Liver (tissue), 3 donors: ENCODE data around the gene ADM5.

Experiments used
- EGR1 ChIP-seq, 2 donors: IDR thresholded peaks; 2 replicates each; pipeline ENCODE4 v1.6.1; 2016 to 2018; ENCODE audit warnings: antibody characterized with exemption in 2 of 2, low read depth in 2 of 2
- GABPA ChIP-seq, 2 donors: IDR thresholded peaks in 1 of 2; conservative IDR thresholded peaks in 1 of 2; 2 replicates each; pipeline ENCODE4 v1.6.1; 2016; ENCODE audit warnings: antibody characterized with exemption in 2 of 2, mild to moderate bottlenecking in 1 of 2, moderate library complexity in 1 of 2
- HNF4G ChIP-seq: IDR thresholded peaks from 2 replicates; pipeline ENCODE4 v1.6.1; 2016; ENCODE audit warnings: antibody characterized with exemption
- JUND ChIP-seq, 2 donors: IDR thresholded peaks; 2 replicates each; pipeline ENCODE4 v1.6.1; 2016; ENCODE audit warnings: antibody characterized with exemption in 2 of 2
- NR2F2 ChIP-seq: IDR thresholded peaks from 2 replicates; pipeline ENCODE4 v1.6.1; 2016; ENCODE audit warnings: antibody characterized with exemption
- RAD21 ChIP-seq, 2 donors: IDR thresholded peaks; 2 replicates each; pipeline ENCODE4 v1.6.1; 2016; ENCODE audit warnings: antibody characterized with exemption in 2 of 2, mild to moderate bottlenecking in 2 of 2
- SP1 ChIP-seq: IDR thresholded peaks from 2 replicates; pipeline ENCODE4 v1.6.1; 2018; ENCODE audit warnings: antibody characterized with exemption, mild to moderate bottlenecking
- TAF1 ChIP-seq: conservative IDR thresholded peaks from 2 replicates; pipeline ENCODE4 v1.6.1; 2016; ENCODE audit warnings: antibody characterized with exemption, mild to moderate bottlenecking
- YY1 ChIP-seq: IDR thresholded peaks from 2 replicates; pipeline ENCODE4 v1.6.1; 2016; ENCODE audit warnings: antibody characterized with exemption, mild to moderate bottlenecking
- TF ChIP-seq, protein P1 (sequence below): fragments of 150-350 bp; IDR thresholded peaks from 2 replicates; pipeline ENCODE4 v1.5.1; 2017; ENCODE audit warnings: improper control_type of control experiment, low read depth, low read length; ENCODE audit not compliant: missing input control
- TF ChIP-seq, protein P2 (sequence below): IDR thresholded peaks from 2 replicates; pipeline ENCODE4 v1.6.1; 2016; ENCODE audit warnings: antibody characterized with exemption
- TF ChIP-seq, protein P3 (sequence below): IDR thresholded peaks from 2 replicates; pipeline ENCODE4 v1.6.1; 2016; ENCODE audit warnings: antibody characterized with exemption
- TF ChIP-seq, protein P4 (sequence below): IDR thresholded peaks from 2 replicates; pipeline ENCODE4 v1.6.1; 2016; ENCODE audit warnings: antibody characterized with exemption, mild to moderate bottlenecking
- TF ChIP-seq, protein P5 (sequence below): IDR thresholded peaks from 2 replicates; pipeline ENCODE4 v1.6.1; 2016; ENCODE audit warnings: antibody characterized with exemption
- donor health status: healthy.
- donor health status: healthy.

- TF ChIP-seq, protein P1, sequence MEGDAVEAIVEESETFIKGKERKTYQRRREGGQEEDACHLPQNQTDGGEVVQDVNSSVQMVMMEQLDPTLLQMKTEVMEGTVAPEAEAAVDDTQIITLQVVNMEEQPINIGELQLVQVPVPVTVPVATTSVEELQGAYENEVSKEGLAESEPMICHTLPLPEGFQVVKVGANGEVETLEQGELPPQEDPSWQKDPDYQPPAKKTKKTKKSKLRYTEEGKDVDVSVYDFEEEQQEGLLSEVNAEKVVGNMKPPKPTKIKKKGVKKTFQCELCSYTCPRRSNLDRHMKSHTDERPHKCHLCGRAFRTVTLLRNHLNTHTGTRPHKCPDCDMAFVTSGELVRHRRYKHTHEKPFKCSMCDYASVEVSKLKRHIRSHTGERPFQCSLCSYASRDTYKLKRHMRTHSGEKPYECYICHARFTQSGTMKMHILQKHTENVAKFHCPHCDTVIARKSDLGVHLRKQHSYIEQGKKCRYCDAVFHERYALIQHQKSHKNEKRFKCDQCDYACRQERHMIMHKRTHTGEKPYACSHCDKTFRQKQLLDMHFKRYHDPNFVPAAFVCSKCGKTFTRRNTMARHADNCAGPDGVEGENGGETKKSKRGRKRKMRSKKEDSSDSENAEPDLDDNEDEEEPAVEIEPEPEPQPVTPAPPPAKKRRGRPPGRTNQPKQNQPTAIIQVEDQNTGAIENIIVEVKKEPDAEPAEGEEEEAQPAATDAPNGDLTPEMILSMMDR: no peak
- TF ChIP-seq RAD21 (IDR thresholded peaks at IDR 0.05): no peak
- no peak for TF ChIP-seq JUND (IDR thresholded peaks at IDR 0.05)
- no peak for TF ChIP-seq SP1
- TF ChIP-seq YY1: no peak
- TF ChIP-seq, protein P2, sequence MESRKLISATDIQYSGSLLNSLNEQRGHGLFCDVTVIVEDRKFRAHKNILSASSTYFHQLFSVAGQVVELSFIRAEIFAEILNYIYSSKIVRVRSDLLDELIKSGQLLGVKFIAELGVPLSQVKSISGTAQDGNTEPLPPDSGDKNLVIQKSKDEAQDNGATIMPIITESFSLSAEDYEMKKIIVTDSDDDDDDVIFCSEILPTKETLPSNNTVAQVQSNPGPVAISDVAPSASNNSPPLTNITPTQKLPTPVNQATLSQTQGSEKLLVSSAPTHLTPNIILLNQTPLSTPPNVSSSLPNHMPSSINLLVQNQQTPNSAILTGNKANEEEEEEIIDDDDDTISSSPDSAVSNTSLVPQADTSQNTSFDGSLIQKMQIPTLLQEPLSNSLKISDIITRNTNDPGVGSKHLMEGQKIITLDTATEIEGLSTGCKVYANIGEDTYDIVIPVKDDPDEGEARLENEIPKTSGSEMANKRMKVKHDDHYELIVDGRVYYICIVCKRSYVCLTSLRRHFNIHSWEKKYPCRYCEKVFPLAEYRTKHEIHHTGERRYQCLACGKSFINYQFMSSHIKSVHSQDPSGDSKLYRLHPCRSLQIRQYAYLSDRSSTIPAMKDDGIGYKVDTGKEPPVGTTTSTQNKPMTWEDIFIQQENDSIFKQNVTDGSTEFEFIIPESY: no peak
- TF ChIP-seq NR2F2: no peak
- TF ChIP-seq, protein P3, sequence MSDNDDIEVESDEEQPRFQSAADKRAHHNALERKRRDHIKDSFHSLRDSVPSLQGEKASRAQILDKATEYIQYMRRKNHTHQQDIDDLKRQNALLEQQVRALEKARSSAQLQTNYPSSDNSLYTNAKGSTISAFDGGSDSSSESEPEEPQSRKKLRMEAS: no peak
- TF ChIP-seq EGR1 (IDR thresholded peaks at IDR 0.05; ENCODE audit: low read depth in 2 of 2): no peak
- TF ChIP-seq, protein P4, sequence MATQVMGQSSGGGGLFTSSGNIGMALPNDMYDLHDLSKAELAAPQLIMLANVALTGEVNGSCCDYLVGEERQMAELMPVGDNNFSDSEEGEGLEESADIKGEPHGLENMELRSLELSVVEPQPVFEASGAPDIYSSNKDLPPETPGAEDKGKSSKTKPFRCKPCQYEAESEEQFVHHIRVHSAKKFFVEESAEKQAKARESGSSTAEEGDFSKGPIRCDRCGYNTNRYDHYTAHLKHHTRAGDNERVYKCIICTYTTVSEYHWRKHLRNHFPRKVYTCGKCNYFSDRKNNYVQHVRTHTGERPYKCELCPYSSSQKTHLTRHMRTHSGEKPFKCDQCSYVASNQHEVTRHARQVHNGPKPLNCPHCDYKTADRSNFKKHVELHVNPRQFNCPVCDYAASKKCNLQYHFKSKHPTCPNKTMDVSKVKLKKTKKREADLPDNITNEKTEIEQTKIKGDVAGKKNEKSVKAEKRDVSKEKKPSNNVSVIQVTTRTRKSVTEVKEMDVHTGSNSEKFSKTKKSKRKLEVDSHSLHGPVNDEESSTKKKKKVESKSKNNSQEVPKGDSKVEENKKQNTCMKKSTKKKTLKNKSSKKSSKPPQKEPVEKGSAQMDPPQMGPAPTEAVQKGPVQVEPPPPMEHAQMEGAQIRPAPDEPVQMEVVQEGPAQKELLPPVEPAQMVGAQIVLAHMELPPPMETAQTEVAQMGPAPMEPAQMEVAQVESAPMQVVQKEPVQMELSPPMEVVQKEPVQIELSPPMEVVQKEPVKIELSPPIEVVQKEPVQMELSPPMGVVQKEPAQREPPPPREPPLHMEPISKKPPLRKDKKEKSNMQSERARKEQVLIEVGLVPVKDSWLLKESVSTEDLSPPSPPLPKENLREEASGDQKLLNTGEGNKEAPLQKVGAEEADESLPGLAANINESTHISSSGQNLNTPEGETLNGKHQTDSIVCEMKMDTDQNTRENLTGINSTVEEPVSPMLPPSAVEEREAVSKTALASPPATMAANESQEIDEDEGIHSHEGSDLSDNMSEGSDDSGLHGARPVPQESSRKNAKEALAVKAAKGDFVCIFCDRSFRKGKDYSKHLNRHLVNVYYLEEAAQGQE: no peak
- TF ChIP-seq TAF1: no peak
- TF ChIP-seq, protein P5, sequence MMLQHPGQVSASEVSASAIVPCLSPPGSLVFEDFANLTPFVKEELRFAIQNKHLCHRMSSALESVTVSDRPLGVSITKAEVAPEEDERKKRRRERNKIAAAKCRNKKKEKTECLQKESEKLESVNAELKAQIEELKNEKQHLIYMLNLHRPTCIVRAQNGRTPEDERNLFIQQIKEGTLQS: no peak
- TF ChIP-seq GABPA (IDR thresholded peaks at IDR 0.05 in 1 of 2, conservative IDR thresholded peaks at IDR 0.05 in 1 of 2): no peak
- TF ChIP-seq HNF4G: no peak
These were observed 43.4 kb upstream of the ADM5 start for GRCh38 chr19:49645995-49646394.
